GM21529 (cell line): Measurements from ENCODE around the gene CENPB.

Experiments
- ATAC-seq: cut with Tn5 transposase; IDR thresholded peaks from one replicate; pipeline ENCODE4 v1.9.1; 2021; ENCODE audit not compliant: unreplicated experiment

The CENPB gene

GRCh38 chr20:3751305-3751674 lies 35.2 kb downstream of the CENPB start:
- ATAC-seq, result no peak

DNA sequence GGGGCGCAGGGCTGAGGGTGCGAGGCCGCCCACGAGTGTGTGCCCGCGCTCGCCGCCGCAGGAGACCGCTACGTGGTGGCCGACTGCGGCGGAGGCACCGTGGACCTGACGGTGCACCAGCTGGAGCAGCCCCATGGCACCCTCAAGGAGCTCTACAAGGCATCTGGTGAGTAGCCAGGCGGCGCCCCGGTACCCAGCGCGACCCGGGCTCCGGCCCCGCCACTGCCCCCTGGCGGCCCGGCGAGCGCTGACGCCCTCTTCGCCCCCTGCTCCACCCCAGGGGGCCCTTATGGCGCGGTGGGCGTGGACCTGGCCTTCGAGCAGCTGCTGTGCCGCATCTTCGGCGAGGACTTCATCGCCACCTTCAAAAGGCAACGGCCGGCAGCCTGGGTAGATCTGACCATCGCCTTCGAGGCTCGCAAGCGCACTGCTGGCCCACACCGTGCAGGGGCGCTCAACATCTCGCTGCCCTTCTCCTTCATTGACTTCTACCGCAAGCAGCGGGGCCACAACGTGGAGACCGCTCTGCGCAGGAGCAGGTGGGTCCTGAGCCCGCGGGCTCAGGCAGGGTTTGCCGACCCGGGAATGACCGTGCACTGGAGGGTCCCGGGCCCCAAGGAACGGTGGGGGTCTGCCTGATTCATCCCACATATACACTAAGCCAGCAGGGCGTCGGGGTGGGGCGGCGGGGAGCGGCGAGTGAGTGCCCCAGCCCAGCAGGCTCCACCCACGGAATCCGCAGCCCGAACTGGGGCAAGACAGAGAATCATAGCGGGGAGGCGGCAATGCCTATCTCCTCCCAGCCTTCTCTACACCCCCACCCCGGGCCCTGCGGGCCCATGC lies 36.6 kb downstream of the CENPB start:
- no peak for ATAC-seq

DNA sequence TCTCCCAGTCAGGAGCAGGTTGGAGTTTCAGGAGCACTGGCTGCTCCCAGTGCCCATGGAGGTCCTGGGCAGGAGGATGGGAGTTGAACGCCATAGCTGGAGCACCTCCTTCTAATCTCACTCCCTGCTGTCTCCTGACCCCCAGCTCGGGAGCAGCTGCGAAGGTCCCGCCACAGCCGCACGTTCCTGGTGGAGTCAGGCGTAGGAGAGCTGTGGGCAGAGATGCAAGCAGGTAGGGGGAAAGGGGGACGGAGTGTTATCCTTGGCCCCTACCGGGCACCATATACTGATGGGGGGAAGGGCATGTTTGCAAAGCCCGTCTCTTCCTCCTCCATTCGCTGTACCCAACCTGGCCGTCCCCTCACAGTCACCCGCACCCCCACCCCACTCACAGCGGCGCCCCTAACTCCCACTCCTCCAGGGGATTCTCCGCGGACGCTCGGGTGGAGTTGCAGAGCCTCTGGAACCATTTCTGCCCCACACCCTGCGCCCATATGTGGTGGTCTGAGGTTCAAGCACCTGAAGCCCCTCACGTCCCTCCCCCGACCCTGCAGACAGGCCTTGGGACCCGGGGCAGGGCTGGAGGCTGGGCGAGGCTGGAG lies 37.4 kb downstream of the CENPB start:
- ATAC-seq, result no peak

- no peak for ATAC-seq
Observed at GRCh38 chr20:3748073-3748472, 38.5 kb downstream of the CENPB start.

GRCh38 chr20:3747471-3747870 lies 39.1 kb downstream of the CENPB start:
- ATAC-seq, result no peak

GRCh38 chr20:3745686-3746173 lies 40.8 kb downstream of the CENPB start:
- no peak for ATAC-seq

GRCh38 chr20:3744806-3745685 lies 41.5 kb downstream of the CENPB start:
- no peak for ATAC-seq

- ATAC-seq, result no peak
Observed at GRCh38 chr20:3744037-3744436, 42.5 kb downstream of the CENPB start.

DNA sequence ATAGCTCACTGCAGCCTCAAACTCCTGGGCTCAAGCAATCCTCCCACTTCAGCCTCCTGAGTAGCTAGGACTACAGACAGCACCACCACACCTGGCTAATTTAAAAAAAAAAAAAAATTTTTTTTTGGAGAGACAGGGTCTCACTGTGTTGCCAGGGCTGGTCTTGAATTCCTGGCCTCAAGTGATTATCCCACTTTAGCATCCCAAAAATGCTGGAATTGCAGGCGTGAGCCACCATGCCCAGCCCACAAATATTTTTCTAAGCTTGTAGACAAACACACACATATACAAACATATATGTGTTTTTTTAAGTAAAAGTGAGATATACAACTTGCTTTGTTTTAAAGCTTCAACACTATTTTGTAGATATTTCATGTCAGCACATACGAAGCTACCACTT lies 43.3 kb downstream of the CENPB start:
- ATAC-seq, result no peak

GRCh38 chr20:3741836-3742458 lies 44.6 kb downstream of the CENPB start:
- no peak for ATAC-seq

DNA sequence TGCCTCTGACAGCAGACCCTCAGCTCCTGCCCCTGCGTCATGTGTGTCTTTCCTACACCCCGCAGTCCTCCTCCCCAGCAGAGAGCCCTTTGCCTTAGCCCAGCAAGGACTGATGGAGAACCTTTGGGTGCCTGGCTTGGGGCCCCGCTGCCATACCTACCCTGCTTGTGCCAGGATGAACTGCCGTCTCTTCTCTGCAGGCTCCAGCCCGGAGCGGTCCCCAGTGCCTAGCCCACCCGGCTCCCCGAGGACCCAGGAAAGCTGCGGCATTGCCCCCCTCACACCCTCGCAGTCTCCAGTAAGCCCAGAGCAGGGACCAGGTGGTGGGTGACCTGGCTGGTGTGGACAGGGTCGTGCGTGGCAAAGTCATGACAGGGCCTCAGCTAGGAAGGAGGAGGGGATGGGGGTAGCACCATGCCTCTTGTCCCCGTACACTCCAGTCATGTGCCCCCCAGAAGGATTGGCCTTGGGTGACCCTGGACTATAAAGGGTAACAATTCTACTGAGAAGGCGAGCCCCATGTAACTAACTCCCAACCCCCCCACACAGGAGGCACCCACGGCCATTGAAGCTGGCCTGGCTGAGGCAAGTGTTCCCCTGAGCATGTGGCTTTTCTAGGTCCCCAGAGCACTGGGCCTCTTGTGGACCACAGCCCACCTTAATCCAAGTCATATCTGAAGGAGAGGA lies 45.8 kb downstream of the CENPB start:
- no peak for ATAC-seq

DNA sequence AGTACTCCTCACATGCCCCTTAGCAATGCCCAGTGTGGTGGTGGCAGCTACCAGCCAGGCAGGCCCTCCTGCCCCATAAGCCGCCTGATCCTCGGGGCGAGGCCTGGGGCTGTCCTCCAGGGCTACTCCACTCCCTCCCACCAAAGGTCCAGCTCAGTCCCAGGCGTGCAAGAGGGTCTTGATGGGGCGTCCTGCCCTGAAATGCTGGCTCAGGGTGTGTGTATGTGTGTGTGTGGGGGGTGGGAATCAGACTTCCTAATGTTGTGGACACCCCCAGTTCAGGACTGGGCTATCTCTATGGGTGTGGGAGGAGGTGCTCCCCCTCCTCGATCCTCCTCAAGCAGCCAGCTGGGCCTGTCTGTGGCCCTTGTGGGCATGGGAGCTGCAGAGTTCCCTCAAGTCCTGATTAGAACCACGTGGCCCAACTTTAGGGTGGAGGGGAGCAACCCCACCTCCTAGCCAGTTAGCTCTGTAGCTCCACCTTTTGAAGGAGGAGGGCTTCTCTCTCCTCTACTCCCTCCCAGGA lies 46.6 kb downstream of the CENPB start:
- ATAC-seq, result no peak

GRCh38 chr20:3739054-3739925 lies 47.2 kb downstream of the CENPB start:
- ATAC-seq, result no peak

DNA sequence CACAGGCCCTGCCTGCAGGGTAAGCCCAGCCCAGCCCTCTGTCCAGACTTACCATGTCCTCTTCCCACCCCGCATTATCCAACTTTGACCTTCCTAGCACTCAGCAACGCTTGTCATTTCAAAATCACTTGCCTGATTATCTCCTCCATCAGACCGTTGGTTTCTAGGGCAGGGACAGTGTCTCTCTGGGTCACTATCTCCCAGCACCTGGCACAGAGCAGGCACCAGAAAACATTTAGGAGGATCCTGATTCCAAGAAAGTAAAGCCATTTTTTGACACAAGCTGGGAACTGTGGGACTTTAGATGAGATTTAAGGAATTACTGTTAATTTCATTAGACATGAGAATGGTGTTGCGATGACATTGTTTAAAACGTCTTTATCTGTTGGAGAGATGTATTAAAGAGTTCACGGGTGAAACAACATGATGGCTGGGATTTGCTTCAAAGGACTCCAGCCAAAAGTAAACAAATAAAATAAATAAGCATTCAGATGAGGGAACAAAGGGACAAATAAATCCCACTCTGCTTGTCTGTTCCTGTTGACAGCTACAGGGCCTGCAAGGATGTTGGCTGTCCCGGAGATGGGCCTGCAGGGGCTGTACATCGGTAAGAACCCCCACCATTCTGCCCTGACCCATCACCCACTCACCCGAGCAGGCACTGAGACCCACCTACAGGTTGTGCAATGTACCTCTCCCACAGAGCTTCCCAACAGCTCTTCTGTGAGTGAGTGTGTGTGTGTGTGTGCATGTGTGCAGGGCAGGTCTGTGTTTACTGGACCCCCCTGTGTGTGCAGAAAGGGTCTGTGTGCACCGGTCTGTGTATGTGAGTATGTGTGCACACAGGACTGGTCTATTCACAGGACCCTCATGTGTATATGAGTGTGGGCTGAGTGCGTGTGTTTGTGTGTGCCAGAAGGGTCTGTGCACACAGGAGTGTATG lies 48.2 kb downstream of the CENPB start:
- no peak for ATAC-seq

DNA sequence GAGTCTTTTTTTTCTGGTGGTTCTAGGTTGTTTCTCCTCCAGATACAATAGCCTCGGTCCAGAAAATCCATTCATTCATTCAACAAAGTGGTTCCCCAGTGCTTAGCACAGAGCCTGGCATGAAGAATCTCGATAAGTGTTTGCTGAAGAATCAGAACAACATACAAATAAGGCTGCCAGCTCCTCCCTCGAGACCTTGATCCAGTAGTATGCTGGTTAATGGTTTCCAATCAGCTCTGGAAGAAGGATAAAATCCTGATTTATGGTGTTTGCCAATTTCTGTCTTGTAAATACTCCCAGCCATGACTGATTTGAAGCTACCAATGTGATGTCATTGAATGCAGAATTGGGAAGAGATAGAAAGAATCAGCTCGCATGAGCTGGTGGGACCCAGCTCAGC lies 50.8 kb downstream of the CENPB start:
- ATAC-seq, result no peak

DNA sequence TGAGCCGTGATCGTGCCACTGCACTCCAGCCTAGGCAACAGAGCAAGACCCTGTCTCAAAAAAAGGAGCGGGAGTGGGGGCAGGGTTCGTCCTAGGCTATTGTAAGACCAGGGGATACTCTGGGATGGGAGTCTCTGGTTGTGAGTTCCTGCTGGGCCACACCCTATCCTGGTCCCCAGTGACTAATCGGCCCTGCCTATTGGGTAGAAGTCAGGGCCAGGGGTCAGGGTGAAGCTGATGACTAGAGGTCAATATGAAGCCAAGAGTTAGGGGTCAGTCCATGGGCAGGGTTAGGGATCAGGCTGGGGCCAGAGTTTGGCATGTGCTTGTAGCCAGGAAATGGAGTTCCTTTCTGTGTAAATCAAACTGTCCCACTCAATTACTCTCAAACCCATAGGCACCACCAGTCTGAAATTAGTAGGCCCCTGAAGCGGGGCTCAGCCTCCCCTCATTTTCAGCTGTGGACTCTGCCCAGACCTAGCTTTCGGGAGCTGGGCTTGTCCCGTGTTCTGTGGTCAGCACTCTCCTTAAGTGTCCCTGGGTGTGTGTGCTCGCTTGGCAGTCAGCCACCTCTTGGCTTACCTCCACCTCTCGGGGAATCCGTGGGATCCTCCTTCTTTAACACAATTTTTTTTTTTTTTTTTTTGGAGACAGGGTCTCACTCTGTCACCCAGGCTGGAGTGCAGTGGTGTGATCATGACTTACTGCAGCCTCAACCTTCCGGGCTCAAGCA lies 52.3 kb downstream of the CENPB start:
- no peak for ATAC-seq
